Left kidney (tissue), 2 donors: ENCODE data around the gene SPEM3. TPM values are rescaled to one million over a fixed set of nuclear protein-coding genes. Genes with fewer than 3 reads are reported as not detected.
"Not testable (repeated sequence)": the region's sequence is repeated elsewhere in the genome, so short reads cannot be mapped to it uniquely, and the experiment has no call there.

ENCODE experiments used
- DNase-seq: peaks from one replicate; pipeline ENCODE4 v3.0.0-alpha.2; 2013
- polyA plus RNA-seq: library from polyadenylated mRNA; unstranded; fragments of 120-200 nt; gene quantifications from one replicate; pipeline ENCODE4 v1.2.1, GENCODE V29; 2013; ENCODE audit not compliant: insufficient read length

The SPEM3 gene
- polyA plus RNA-seq, 1 donor: not detected

GRCh38 chr17:7471729-7472128, 43.1 kb downstream of the SPEM3 start:
- DNase-seq: no peak

- not testable (repeated sequence) for DNase-seq
These were observed 46.1 kb downstream of the SPEM3 start for GRCh38 chr17:7474767-7475166.

- no peak for DNase-seq
These were observed 47.2 kb downstream of the SPEM3 start for GRCh38 chr17:7475764-7476422.

- DNase-seq: no peak
These were observed 47.8 kb downstream of the SPEM3 start for GRCh38 chr17:7476494-7476893.

GRCh38 chr17:7476951-7477350, 48.3 kb downstream of the SPEM3 start:
- no peak for DNase-seq

- DNase-seq: no peak
These were observed 49.0 kb downstream of the SPEM3 start for GRCh38 chr17:7477392-7478275.

GRCh38 chr17:7478276-7479212, 49.9 kb downstream of the SPEM3 start:
- DNase-seq: no peak

GRCh38 chr17:7479213-7480088, 50.8 kb downstream of the SPEM3 start, which contains the start of gene ZBTB4:
Gene ZBTB4, minus strand, starts transcription at chr17:7479631. Its CDS starts 12,830 bp downstream, at chr17:7466801.
- no peak for DNase-seq

GRCh38 chr17:7480089-7480384, 51.4 kb downstream of the SPEM3 start:
- DNase-seq: no peak

- DNase-seq: not testable (repeated sequence)
These were observed 52.6 kb downstream of the SPEM3 start, which contains the start of gene SLC35G6 for GRCh38 chr17:7481275-7481674. Gene SLC35G6, plus strand, starts transcription at chr17:7481446. Its CDS starts 71 bp downstream, at chr17:7481517.

- not testable (repeated sequence) for DNase-seq
These were observed 53.4 kb downstream of the SPEM3 start for GRCh38 chr17:7481842-7482741.

Other genes starting within 250 kb of the SPEM3 start
- 6.1 TPM for gene ASGR1, start 249.5 kb upstream of the SPEM3 start, polyA plus RNA-seq
- gene DLG4, start 209.0 kb upstream of the SPEM3 start, polyA plus RNA-seq: 36.0 TPM
- gene ACADVL, start 208.9 kb upstream of the SPEM3 start, polyA plus RNA-seq: 478 TPM
- 52.5 TPM for gene DVL2, start 194.3 kb upstream of the SPEM3 start, polyA plus RNA-seq
- gene PHF23, start 189.4 kb upstream of the SPEM3 start, polyA plus RNA-seq: 52.8 TPM
- gene GABARAP, start 186.4 kb upstream of the SPEM3 start, polyA plus RNA-seq: 390 TPM
- 150 TPM for gene CTDNEP1, start 177.1 kb upstream of the SPEM3 start, polyA plus RNA-seq
- gene ELP5, start 176.6 kb upstream of the SPEM3 start, polyA plus RNA-seq: 54.9 TPM
- 36.6 TPM for gene CLDN7, start 166.4 kb upstream of the SPEM3 start, polyA plus RNA-seq
- gene SLC2A4, start 147.1 kb upstream of the SPEM3 start, polyA plus RNA-seq: 2.2 TPM
- gene YBX2, start 134.2 kb upstream of the SPEM3 start, polyA plus RNA-seq: 4.1 TPM
- 284 TPM for gene EIF5A, start 121.2 kb upstream of the SPEM3 start, polyA plus RNA-seq
- 96.6 TPM for gene GPS2, start 113.5 kb upstream of the SPEM3 start, polyA plus RNA-seq
- gene NEURL4, start 99.5 kb upstream of the SPEM3 start, polyA plus RNA-seq: 34.5 TPM
- gene ACAP1, start 92.3 kb upstream of the SPEM3 start, polyA plus RNA-seq: 6.3 TPM
- gene KCTD11, start 76.7 kb upstream of the SPEM3 start, polyA plus RNA-seq: 10.3 TPM
- not detected for gene TMEM95, start 73.7 kb upstream of the SPEM3 start, polyA plus RNA-seq
- 5.5 TPM for gene TNK1, start 47.8 kb upstream of the SPEM3 start, polyA plus RNA-seq
- gene PLSCR3, start 34.3 kb upstream of the SPEM3 start, polyA plus RNA-seq: 27.8 TPM
- 74.9 TPM for gene TMEM256, start 24.8 kb upstream of the SPEM3 start, polyA plus RNA-seq
- 28.1 TPM for gene NLGN2, start 21.0 kb upstream of the SPEM3 start, polyA plus RNA-seq
- not detected for gene SPEM1, start 8.5 kb upstream of the SPEM3 start, polyA plus RNA-seq
- not detected for gene SPEM2, start 3.2 kb upstream of the SPEM3 start, polyA plus RNA-seq
- 4.4 TPM for gene TMEM102, start 6.6 kb downstream of the SPEM3 start, polyA plus RNA-seq
- 6.1 TPM for gene FGF11, start 10.7 kb downstream of the SPEM3 start, polyA plus RNA-seq
- gene CHRNB1, start 16.2 kb downstream of the SPEM3 start, polyA plus RNA-seq: 10.5 TPM
- 39.3 TPM for gene ZBTB4, start 50.8 kb downstream of the SPEM3 start, polyA plus RNA-seq
- 0.45 TPM for gene SLC35G6, start 52.6 kb downstream of the SPEM3 start, polyA plus RNA-seq
- 141 TPM for gene POLR2A, start 55.5 kb downstream of the SPEM3 start, polyA plus RNA-seq
- gene TNFSF12, start 120.2 kb downstream of the SPEM3 start, polyA plus RNA-seq: 17.7 TPM
- 13.2 TPM for gene TNFSF13, start 129.9 kb downstream of the SPEM3 start, polyA plus RNA-seq
- 90.9 TPM for gene SENP3, start 133.1 kb downstream of the SPEM3 start, polyA plus RNA-seq
- 56.8 TPM for gene CD68, start 150.8 kb downstream of the SPEM3 start, polyA plus RNA-seq
- 119 TPM for gene MPDU1, start 155.0 kb downstream of the SPEM3 start, polyA plus RNA-seq
- 3.0 TPM for gene SOX15, start 161.2 kb downstream of the SPEM3 start, polyA plus RNA-seq
- 54.8 TPM for gene FXR2, start 186.0 kb downstream of the SPEM3 start, polyA plus RNA-seq
- 136 TPM for gene SAT2, start 199.0 kb downstream of the SPEM3 start, polyA plus RNA-seq
- gene SHBG, start 201.3 kb downstream of the SPEM3 start, polyA plus RNA-seq: 2.8 TPM
- 20.5 TPM for gene ATP1B2, start 222.1 kb downstream of the SPEM3 start, polyA plus RNA-seq